HG02885 (cell line): Measurements from ENCODE around the gene ZDHHC9.

Source experiments
- ATAC-seq: cut with Tn5 transposase; IDR thresholded peaks from one replicate; pipeline ENCODE4 v1.9.1; 2021; ENCODE audit warnings: mild to moderate bottlenecking; ENCODE audit not compliant: unreplicated experiment, poor library complexity

The ZDHHC9 gene

GRCh38 chrX:129769467-129770154 lies 74.1 kb downstream of the ZDHHC9 start:
- ATAC-seq = peak; percentile 48

GRCh38 chrX:129768586-129769466 lies 74.9 kb downstream of the ZDHHC9 start:
- no peak for ATAC-seq

- ATAC-seq = no peak
Observed at GRCh38 chrX:129768186-129768585, 75.5 kb downstream of the ZDHHC9 start.

- no peak for ATAC-seq
Observed at GRCh38 chrX:129763666-129764065, 80.0 kb downstream of the ZDHHC9 start.

- no peak for ATAC-seq
Observed at GRCh38 chrX:129762448-129762847, 81.2 kb downstream of the ZDHHC9 start.

DNA sequence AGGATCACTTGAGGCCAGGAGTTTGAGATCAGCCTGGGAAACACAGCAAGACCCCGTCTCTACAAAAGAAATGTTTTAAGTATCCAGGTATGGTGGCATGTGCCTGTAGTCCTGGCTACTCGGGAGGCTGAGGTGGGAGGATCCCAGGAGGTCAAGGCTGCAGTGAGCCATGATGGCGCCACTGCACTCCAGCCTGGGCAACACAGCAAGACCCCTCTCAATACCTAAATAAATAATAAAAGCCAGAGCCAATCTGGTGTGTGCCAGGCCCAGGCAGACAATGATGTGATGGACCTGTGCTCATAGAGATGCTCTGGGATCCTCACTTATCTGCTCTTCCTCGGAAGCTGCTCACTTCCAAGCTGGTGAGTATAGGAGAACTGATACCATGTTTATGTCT lies 82.1 kb downstream of the ZDHHC9 start:
- ATAC-seq = no peak

GRCh38 chrX:129760981-129761380 lies 82.7 kb downstream of the ZDHHC9 start:
- ATAC-seq = no peak

GRCh38 chrX:129760155-129760554 lies 83.5 kb downstream of the ZDHHC9 start:
- ATAC-seq = no peak

- no peak for ATAC-seq
Observed at GRCh38 chrX:129759576-129760061, 84.1 kb downstream of the ZDHHC9 start.

DNA sequence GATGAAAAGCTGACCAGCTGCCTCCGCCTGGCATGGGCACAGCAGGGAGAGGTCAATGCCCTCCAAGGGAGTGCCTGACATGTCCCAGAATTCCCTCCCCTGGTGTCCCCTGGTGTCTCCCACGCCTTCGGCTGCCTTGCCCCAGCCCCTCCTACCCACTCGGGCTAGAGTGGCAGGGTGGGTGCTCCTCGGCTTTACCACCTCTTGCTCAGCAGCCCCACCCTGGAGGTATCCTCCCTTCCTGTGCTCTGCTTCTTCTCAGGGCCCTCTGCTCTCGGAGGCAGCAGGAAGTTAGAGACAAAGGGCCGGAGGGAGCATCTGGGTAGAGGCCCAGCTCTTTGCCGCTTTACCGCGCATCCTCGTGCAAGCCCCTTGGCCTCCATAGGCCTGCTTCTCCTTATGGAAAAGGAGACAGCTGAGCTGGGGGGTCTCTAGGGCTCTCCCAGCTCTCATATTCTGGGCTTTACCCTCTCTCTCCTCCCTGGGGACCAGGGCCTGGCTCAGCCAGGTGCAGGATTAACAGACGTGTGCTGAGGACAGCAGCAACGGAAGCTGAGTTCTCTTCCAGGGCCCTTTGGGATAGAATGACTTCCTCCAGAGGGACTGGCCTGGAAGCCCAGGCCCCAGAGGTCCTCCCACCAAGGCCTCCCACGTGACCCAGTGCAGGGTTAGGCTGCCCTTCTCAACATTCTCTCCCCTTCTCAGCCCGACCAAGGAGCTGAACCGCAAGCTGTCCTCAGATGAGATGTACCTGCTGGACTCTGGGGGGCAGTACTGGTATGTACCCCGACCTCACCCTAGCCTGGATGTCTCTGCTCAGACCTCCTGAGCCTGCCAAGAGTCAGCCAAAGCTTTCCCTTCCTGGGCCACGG lies 87.7 kb downstream of the ZDHHC9 start:
- peak; percentile 39 for ATAC-seq

- ATAC-seq = no peak
Observed at GRCh38 chrX:129754056-129755024, 89.3 kb downstream of the ZDHHC9 start.
